ENCODE results near the gene NUCB2. TPM values are rescaled to one million over a fixed set of nuclear protein-coding genes. Genes with fewer than 3 reads are reported as not detected.
"Not testable (repeated sequence)": the region's sequence is repeated elsewhere in the genome, so short reads cannot be mapped to it uniquely, and the experiment has no call there.

Gene NUCB2
- total RNA-seq, 2 donors from 2014 or later, result 48.9 to 93.8 TPM

DNA sequence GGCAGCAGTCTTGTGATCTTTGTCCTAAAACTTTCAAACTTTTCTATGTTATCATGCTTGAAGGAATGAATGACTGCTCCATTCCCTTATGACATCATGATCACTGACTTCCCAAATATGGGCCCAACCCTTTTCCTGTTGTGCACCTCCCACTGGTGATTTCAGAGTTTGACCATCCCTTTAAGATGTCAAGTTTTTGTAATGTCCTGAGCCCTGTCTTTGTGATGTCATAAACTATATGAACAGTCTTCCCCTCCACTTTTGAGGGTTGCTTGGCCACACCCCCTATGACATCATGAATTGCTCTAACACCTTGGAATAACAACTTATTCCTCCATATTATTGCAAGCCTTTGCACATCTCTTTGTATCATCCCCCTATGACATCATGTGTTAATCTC is 16.5 kb upstream of the NUCB2 start:
- TF ChIP-seq CTCF (IDR thresholded peaks at IDR 0.05), result no peak
- no peaks in the 10 kb centered on the region for H3K9me3 ChIP-seq
- DNase-seq (ENCODE audit: low spot score) (no peak), ATAC-seq (ENCODE audit: insufficient number of reproducible peaks, low FRiP score, low read depth) (no peak)
- no peak overlapping the region for H3K4me3 ChIP-seq
- no peak overlapping the region for H3K27ac ChIP-seq
- H3K36me3 ChIP-seq, result no peaks in the 10 kb centered on the region
- no peaks in the 10 kb centered on the region for H3K4me1 ChIP-seq (ENCODE audit: control insufficient read depth in 1 of 2, low read depth in 2 of 2)
- no peaks in the 10 kb centered on the region for H3K27me3 ChIP-seq (replicated peaks; ENCODE audit: insufficient read depth)

DNA sequence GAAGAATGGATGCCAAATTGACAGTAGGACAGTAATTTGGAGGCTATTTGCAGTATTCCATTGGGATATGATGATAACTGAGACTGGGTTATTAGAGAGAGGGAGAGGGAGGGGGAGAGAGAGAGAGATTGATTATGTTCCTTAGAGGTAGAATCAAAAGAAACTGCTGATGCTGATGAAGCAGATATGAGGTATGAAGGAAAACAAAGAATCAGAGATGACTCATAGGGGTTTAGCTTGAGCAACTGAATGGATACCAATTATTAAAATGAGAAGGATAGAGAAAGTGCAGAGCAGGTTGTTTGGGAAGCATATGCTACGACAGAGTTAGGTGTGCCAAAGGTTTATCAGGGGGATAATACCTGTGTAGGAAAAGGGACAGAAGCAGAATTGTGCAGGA is 12.8 kb upstream of the NUCB2 start:
- Histone ChIP-seq H3K4me3 (no peak overlapping the region), H3K36me3 (no peaks in the 10 kb centered on the region), H3K9me3 (no peaks in the 10 kb centered on the region), H3K27ac (no peak overlapping the region), H3K4me1 (ENCODE audit: control insufficient read depth in 1 of 2, low read depth in 2 of 2) (no peaks in the 10 kb centered on the region), H3K27me3 (replicated peaks; ENCODE audit: insufficient read depth) (no peaks in the 10 kb centered on the region)
- DNase-seq (ENCODE audit: low spot score) (no peak), ATAC-seq (ENCODE audit: insufficient number of reproducible peaks, low FRiP score, low read depth) (no peak)
- TF ChIP-seq CTCF (IDR thresholded peaks at IDR 0.05), result no peak

- no peak overlapping the region for H3K4me3 ChIP-seq
- H3K4me1 ChIP-seq (ENCODE audit: control insufficient read depth in 1 of 2, low read depth in 2 of 2), result no peaks in the 10 kb centered on the region
- DNase-seq (ENCODE audit: low spot score) (no peak), ATAC-seq (ENCODE audit: insufficient number of reproducible peaks, low FRiP score, low read depth) (no peak)
- no peak for TF ChIP-seq CTCF (IDR thresholded peaks at IDR 0.05)
- no peaks in the 10 kb centered on the region for H3K27me3 ChIP-seq (replicated peaks; ENCODE audit: insufficient read depth)
- H3K27ac ChIP-seq, result no peak overlapping the region
- H3K36me3 ChIP-seq, result no peaks in the 10 kb centered on the region
- H3K9me3 ChIP-seq, result no peaks in the 10 kb centered on the region
Measured at GRCh38 chr11:17266781-17267180, 9.8 kb upstream of the NUCB2 start.

- TF ChIP-seq CTCF (IDR thresholded peaks at IDR 0.05), result no peak
- ATAC-seq (ENCODE audit: insufficient number of reproducible peaks, low FRiP score, low read depth) (no peak), DNase-seq (ENCODE audit: low spot score) (no peak)
- no peaks in the 10 kb centered on the region for H3K9me3 ChIP-seq
- H3K36me3 ChIP-seq, result no peaks in the 10 kb centered on the region
- H3K27me3 ChIP-seq (replicated peaks; ENCODE audit: insufficient read depth), result no peaks in the 10 kb centered on the region
- H3K4me1 ChIP-seq (ENCODE audit: control insufficient read depth in 1 of 2, low read depth in 2 of 2), result no peaks in the 10 kb centered on the region
- no peak overlapping the region for H3K4me3 ChIP-seq
- no peak overlapping the region for H3K27ac ChIP-seq
Measured at GRCh38 chr11:17267576-17267975, 9.0 kb upstream of the NUCB2 start.

- H3K27ac ChIP-seq; H3K4me1 ChIP-seq (ENCODE audit: control insufficient read depth in 1 of 2, low read depth in 2 of 2): not testable (repeated sequence)
Measured at GRCh38 chr11:17268500-17268899, 8.0 kb upstream of the NUCB2 start.

GRCh38 chr11:17268902-17269301 is 7.6 kb upstream of the NUCB2 start:
- H3K36me3 ChIP-seq, result no peaks in the 10 kb centered on the region
- no peak for ATAC-seq (ENCODE audit: insufficient number of reproducible peaks, low FRiP score, low read depth)
- no peak for DNase-seq (ENCODE audit: low spot score)
- H3K4me1 ChIP-seq (ENCODE audit: control insufficient read depth in 1 of 2, low read depth in 2 of 2), result no peaks in the 10 kb centered on the region
- no peak overlapping the region for H3K4me3 ChIP-seq
- no peaks in the 10 kb centered on the region for H3K27me3 ChIP-seq (replicated peaks; ENCODE audit: insufficient read depth)
- TF ChIP-seq CTCF (IDR thresholded peaks at IDR 0.05), result no peak
- no peak overlapping the region for H3K27ac ChIP-seq
- H3K9me3 ChIP-seq, result no peaks in the 10 kb centered on the region

More at GRCh38 chr11:17268500-17268899, 8.0 kb upstream of the NUCB2 start:
- not testable (repeated sequence) for H3K4me3 ChIP-seq; ATAC-seq (ENCODE audit: insufficient number of reproducible peaks, low FRiP score, low read depth); DNase-seq (ENCODE audit: low spot score); H3K9me3 ChIP-seq; H3K27me3 ChIP-seq (replicated peaks; ENCODE audit: insufficient read depth); H3K36me3 ChIP-seq
